ENCODE measurements around the gene DDX11.
"Not testable (repeated sequence)": the region's sequence is repeated elsewhere in the genome, so short reads cannot be mapped to it uniquely, and the experiment has no call there.

The DDX11 gene

GRCh38 chr12:31124158-31124557 is 50.5 kb downstream of the DDX11 start:
- not testable (repeated sequence) for DNase-seq (ENCODE audit: low read depth in 2 of 2)

- DNase-seq (ENCODE audit: low read depth in 2 of 2) = not testable (repeated sequence)
These were observed 51.5 kb downstream of the DDX11 start for GRCh38 chr12:31125171-31125570.

- not testable (repeated sequence) for DNase-seq (ENCODE audit: low read depth in 2 of 2)
These were observed 53.7 kb downstream of the DDX11 start for GRCh38 chr12:31127209-31127848.

GRCh38 chr12:31136581-31136980 is 62.9 kb downstream of the DDX11 start:
- DNase-seq (ENCODE audit: low read depth in 2 of 2) = not testable (repeated sequence)

- DNase-seq (ENCODE audit: low read depth in 2 of 2) = not testable (repeated sequence)
These were observed 71.1 kb downstream of the DDX11 start for GRCh38 chr12:31144768-31145167.

- DNase-seq (ENCODE audit: low read depth in 2 of 2) = not testable (repeated sequence)
These were observed 71.6 kb downstream of the DDX11 start for GRCh38 chr12:31145296-31145695.

- DNase-seq (ENCODE audit: low read depth in 2 of 2) = not testable (repeated sequence)
These were observed 73.8 kb downstream of the DDX11 start for GRCh38 chr12:31147415-31147814.

- DNase-seq (ENCODE audit: low read depth in 2 of 2) = not testable (repeated sequence)
These were observed 77.1 kb downstream of the DDX11 start for GRCh38 chr12:31150766-31151165.

Data from stimulated activated CD4-positive, alpha-beta T cell treated with anti-CD3 and anti-CD28 coated beads, Interleukin-1b, Interleukin-23, amount 100 ng/mL, for 4 hours (primary cell).